Measurements from ENCODE around the gene DUOXA1.

Gene DUOXA1

DNA sequence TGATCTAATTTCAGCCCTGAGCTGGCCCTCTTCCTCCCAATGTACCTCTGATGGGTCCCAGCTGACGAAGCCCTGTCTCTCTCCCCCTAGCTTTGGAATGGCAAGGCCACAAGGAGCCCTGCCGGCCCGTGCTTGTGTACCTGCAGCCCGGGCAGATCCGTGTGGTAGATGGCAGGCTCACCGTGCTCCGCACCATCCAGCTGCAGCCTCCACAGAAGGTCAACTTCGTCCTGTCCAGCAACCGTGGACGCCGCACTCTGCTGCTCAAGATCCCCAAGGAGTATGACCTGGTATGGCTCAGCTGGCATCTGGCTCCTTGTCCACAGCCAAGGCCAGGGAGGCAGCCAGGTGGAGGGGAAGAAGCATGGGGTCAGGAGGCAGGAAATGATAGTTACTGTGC is 14.3 kb upstream of the DUOXA1 start:
- TF ChIP-seq, protein P1, sequence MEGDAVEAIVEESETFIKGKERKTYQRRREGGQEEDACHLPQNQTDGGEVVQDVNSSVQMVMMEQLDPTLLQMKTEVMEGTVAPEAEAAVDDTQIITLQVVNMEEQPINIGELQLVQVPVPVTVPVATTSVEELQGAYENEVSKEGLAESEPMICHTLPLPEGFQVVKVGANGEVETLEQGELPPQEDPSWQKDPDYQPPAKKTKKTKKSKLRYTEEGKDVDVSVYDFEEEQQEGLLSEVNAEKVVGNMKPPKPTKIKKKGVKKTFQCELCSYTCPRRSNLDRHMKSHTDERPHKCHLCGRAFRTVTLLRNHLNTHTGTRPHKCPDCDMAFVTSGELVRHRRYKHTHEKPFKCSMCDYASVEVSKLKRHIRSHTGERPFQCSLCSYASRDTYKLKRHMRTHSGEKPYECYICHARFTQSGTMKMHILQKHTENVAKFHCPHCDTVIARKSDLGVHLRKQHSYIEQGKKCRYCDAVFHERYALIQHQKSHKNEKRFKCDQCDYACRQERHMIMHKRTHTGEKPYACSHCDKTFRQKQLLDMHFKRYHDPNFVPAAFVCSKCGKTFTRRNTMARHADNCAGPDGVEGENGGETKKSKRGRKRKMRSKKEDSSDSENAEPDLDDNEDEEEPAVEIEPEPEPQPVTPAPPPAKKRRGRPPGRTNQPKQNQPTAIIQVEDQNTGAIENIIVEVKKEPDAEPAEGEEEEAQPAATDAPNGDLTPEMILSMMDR (IDR thresholded peaks at IDR 0.05; ENCODE audit: low read depth, low read length), result no peak
- no peaks in the 10 kb centered on the region for H3K36me3 ChIP-seq
- no peaks in the 10 kb centered on the region for H3K9me3 ChIP-seq (ENCODE audit: severe bottlenecking)
- H3K27me3 ChIP-seq (ENCODE audit: insufficient read depth, low read depth, severe bottlenecking), result no peaks in the 10 kb centered on the region
- no peak for DNase-seq
- no peak overlapping the region for H3K27ac ChIP-seq
- H3K4me3 ChIP-seq (ENCODE audit: low read depth, low read length), result no peak overlapping the region

DNA sequence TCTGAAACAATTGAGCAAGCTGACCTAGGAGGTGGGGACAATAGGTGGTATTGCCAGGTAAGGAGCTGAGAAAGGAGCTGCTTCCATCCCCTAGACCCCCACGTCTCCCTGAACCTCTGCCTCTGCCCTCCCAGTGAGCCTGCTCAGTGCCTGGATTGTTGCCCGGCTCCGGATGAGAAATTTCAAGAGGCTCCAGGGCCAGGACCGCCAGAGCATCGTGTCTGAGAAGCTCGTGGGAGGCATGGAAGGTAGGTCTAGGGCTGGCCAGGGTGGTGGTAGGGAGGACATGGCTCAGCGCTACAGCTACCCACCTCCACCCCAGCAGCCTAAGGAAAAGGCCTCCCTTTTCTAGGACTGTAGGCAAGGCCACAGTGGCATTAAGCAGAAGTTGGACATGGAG is 13.4 kb upstream of the DUOXA1 start:
- H3K27me3 ChIP-seq (ENCODE audit: insufficient read depth, low read depth, severe bottlenecking), result no peaks in the 10 kb centered on the region
- DNase-seq, result no peak
- TF ChIP-seq, protein P1 (IDR thresholded peaks at IDR 0.05; ENCODE audit: low read depth, low read length), result no peak

DNA sequence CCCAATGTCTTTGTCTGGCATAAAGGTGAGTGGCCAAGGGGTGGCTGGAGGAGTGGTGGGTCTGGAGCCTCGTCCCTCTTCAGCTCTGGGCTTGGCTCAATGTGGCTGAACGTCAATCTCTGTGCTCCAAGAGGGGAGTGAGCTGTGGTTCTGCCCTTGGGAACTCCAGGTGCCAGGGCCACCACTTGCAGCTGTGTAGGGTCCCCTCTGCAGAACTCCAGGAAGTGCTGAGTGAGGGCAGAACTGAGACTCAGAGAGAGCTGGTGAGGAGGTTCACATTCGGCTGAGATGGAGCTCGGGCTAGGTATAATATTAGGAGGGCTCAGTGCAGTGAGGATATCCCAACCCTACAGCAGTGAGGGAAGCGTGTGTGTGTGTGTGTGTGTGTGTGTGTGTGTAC is 11.7 kb upstream of the DUOXA1 start:
- no peak overlapping the region for H3K27ac ChIP-seq
- H3K9me3 ChIP-seq (ENCODE audit: severe bottlenecking), result no peaks in the 10 kb centered on the region
- no peaks in the 10 kb centered on the region for H3K27me3 ChIP-seq (ENCODE audit: insufficient read depth, low read depth, severe bottlenecking)
- no peaks in the 10 kb centered on the region for H3K36me3 ChIP-seq
- no peak for DNase-seq
- TF ChIP-seq, protein P1 (IDR thresholded peaks at IDR 0.05; ENCODE audit: low read depth, low read length), result no peak
- H3K4me3 ChIP-seq (ENCODE audit: low read depth, low read length), result no peak overlapping the region

More for the DNA sequence above, 13.4 kb upstream of the DUOXA1 start:
- no peak overlapping the region for H3K27ac ChIP-seq
- H3K9me3 ChIP-seq (ENCODE audit: severe bottlenecking), result no peaks in the 10 kb centered on the region
- no peaks in the 10 kb centered on the region for H3K36me3 ChIP-seq
- no peak overlapping the region for H3K4me3 ChIP-seq (ENCODE audit: low read depth, low read length)

DNA sequence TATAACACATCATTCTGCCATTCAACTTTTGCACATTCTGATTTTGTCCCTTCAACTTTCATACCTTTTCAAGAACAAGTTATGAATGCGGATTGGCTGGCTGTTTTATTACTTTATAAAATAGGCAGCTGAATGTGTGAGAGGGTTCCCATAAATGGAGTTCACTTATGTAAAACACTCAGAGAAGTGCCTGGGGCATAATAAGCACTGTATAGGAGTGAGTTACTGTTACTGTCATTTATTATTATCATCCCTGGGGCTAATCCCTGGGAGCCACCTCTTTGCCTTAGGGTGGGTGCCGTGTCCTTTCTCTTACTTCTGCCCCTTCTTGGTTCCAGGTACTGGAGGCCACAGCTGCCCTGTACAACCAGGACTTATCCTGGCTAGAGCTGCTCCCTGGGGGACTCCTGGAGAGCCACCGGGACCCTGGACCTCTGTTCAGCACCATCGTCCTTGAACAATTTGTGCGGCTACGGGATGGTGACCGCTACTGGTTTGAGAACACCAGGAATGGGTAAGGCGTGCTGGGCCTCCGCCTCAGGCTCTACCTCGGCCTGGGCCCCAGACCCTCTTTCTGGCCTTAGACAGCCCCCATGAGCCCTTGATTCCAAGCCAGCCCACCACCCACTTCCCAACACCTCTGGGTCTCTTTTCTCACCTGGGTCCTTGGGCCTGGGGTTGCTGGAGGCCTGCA is 11.0 kb upstream of the DUOXA1 start:
- DNase-seq, result no peak

DNA sequence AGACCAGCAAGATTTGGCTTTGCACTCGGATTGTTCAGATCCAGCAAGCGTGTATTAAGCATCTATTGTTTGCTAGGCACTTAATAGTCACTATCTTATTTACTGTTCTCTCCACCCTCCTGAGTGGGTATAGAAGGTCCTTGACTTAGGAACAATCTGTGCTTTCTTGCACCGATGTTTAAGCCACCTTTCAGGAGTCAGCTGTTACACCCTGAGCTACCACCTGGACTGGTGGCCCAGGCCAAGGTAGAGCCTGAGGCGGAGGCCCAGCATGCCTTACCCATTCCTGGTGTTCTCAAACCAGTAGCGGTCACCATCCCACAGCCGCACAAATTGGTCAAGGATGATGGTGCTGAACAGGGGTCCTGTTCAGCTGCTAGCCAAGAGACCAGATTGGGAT is 10.1 kb upstream of the DUOXA1 start:
- Histone ChIP-seq H3K9me3 (ENCODE audit: severe bottlenecking) (no peaks in the 10 kb centered on the region), H3K36me3 (no peaks in the 10 kb centered on the region), H3K27ac (no peak overlapping the region), H3K27me3 (ENCODE audit: insufficient read depth, low read depth, severe bottlenecking) (no peaks in the 10 kb centered on the region), H3K4me3 (ENCODE audit: low read depth, low read length) (no peak overlapping the region)
- DNase-seq, result no peak
- TF ChIP-seq, protein P1 (IDR thresholded peaks at IDR 0.05; ENCODE audit: low read depth, low read length), result no peak

More for the DNA sequence above, 11.0 kb upstream of the DUOXA1 start:
- TF ChIP-seq, protein P1 (IDR thresholded peaks at IDR 0.05; ENCODE audit: low read depth, low read length), result no peak
- Histone ChIP-seq H3K9me3 (ENCODE audit: severe bottlenecking) (no peaks in the 10 kb centered on the region), H3K36me3 (no peaks in the 10 kb centered on the region), H3K27me3 (ENCODE audit: insufficient read depth, low read depth, severe bottlenecking) (no peaks in the 10 kb centered on the region), H3K4me3 (ENCODE audit: low read depth, low read length) (no peak overlapping the region), H3K27ac (no peak overlapping the region)
